ENCODE data around the gene DPM2.

DPM2 gene

DNA sequence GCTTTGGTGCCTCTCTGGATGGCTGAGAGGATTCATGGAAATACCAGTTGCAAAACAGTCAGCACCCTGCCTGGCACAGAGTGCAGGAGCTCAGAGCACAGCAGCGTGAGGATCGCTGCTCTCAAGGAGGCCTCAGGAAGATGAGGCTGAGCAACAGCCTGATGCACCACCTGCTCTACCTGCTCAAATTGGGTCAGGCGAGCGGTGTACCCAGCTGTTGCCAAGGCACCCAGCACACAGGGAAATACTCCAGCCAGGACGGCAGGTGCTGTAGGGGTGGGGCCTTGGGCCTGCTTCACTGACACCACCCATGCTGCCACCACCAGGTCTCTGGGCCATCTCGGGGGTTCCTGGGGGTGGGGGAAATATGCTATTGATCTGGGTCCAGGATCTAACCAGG lies 38.8 kb upstream of the DPM2 start:
- H3K4me3 ChIP-seq (ENCODE audit: low read depth, low read length), result no peak overlapping the region
- TF ChIP-seq CTCF (IDR thresholded peaks at IDR 0.05; ENCODE audit: borderline replicate concordance, insufficient read depth, low read depth, low read length), result no peak

GRCh38 chr9:127975376-127976315 lies 38.0 kb upstream of the DPM2 start:
- no peak overlapping the region for H3K4me3 ChIP-seq (ENCODE audit: low read depth, low read length)
- TF ChIP-seq CTCF (IDR thresholded peaks at IDR 0.05; ENCODE audit: borderline replicate concordance, insufficient read depth, low read depth, low read length), result no peak

DNA sequence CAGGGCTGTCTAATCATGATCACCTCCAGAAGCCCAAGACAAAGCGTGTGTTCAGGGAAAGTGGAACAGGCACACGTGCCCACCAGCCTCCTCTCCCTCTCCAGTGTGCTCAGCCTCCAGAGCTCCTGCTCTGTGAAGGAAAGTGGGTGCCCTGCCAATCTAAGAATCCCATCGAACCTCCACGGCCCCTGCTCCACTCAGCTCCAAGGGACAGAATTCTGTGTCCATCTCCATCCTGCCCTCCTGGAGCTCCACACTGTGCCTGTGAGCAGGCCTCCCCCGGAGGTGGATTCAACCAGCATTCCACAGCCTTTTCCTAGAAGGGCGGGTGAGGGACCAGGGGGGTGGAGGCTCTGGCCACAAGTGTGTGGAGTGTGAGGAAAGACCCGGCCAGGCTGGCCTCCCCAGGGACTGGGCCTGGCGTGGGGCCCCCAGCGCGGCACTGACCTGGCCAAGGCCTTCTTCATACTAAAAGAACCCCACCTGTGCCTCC lies 37.2 kb upstream of the DPM2 start:
- no peak for TF ChIP-seq CTCF (IDR thresholded peaks at IDR 0.05; ENCODE audit: borderline replicate concordance, insufficient read depth, low read depth, low read length)
- H3K4me3 ChIP-seq (ENCODE audit: low read depth, low read length), result no peak overlapping the region

DNA sequence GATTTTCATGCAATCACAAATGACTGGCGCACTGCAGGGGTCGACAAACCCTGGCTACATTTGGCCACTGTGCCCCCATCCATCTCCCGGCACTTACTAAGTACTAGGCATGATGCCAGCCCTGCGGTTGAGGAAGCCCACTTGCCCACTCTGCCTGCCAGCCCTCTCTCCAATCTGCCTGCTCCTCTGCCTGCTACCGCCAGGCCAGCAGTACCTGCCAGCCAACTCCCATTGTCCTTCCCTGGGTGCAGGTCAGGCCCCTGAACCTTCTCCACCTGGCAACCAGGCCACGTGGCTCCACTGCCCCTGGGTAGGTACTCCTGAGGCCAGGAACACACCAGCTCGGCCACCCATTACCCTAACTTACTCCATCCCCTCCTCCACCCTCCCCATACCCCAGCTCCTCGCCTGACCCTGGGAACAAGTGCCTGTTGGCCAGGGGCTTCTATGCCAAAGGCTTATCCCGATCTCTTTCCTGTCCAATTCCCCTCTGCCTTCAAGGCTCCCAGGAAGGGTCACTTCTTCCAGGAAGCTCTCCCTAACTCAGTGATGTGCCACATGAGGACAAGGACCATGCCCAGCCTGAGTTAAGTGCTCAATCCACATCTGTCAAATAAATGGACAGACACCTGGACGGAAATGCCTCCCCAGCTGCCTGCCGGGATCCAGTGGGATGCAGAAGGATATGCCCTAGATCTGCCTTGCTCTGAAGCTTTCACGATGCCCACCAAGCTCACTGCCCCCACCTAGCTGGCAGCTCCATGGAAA lies 36.5 kb upstream of the DPM2 start:
- H3K4me3 ChIP-seq (ENCODE audit: low read depth, low read length), result no peak overlapping the region
- no peak for TF ChIP-seq CTCF (IDR thresholded peaks at IDR 0.05; ENCODE audit: borderline replicate concordance, insufficient read depth, low read depth, low read length)

- H3K4me3 ChIP-seq (ENCODE audit: low read depth, low read length), result no peak overlapping the region
- no peak for TF ChIP-seq CTCF (IDR thresholded peaks at IDR 0.05; ENCODE audit: borderline replicate concordance, insufficient read depth, low read depth, low read length)
Measured at GRCh38 chr9:127973169-127974000, 35.7 kb upstream of the DPM2 start.

DNA sequence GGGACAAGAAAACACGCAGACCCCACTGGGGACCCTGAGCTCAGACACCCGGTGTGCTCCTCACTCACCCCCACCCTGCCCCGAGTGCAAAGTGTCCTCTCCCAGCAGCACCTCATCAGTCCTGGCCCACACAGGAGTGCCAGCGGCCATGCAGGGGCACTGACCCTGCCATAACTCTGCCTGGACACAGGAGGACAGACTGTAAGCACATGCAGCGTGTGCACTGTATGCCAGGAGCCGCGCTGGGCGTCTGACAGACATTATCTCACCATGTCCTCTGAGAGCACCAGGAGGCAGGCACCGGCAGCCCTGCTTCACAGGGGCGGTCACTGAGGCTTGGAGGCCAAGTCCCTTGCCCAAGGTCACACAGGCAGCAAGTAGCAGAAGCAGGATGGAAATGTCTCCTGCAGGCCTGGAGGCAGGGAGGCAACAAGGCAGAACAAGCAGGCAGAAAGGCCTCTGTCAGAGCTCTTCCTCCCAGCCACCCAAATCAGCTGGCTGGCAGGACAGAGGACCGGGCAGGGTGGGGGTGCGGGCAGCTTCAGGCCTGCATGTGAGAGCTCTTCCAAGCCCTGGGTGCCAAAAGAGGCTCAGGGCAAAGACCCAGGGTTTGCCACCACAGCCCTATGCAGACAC lies 34.7 kb upstream of the DPM2 start:
- H3K4me3 ChIP-seq (ENCODE audit: low read depth, low read length), result no peak overlapping the region

More for the DNA sequence above, 34.7 kb upstream of the DPM2 start:
- no peak for TF ChIP-seq CTCF (IDR thresholded peaks at IDR 0.05; ENCODE audit: borderline replicate concordance, insufficient read depth, low read depth, low read length)
